ENCODE measurements around the gene FAM3A. TPM values are rescaled to one million over a fixed set of nuclear protein-coding genes. Genes with fewer than 3 reads are reported as not detected.
A peak's percentile ranks its signal among the peaks of the same experiment; 100 is the strongest.

FAM3A gene
- total RNA-seq, 3 donors from 2014 or later = 38.8 to 42.6 (median 41.3) TPM

- intact Hi-C loops (cut with DNase I; ENCODE audit: low total_unique reads) = no loop called here
- Histone ChIP-seq H3K27ac (no peak overlapping the region), H3K27me3 (peaks cover 0 to 29% of the 10 kb centered on the region in 2 donors), H3K9me3 (no peaks in the 10 kb centered on the region), H3K4me1 (no peaks in the 10 kb centered on the region), H3K4me3 (no peak overlapping the region), H3K36me3 (no peaks in the 10 kb centered on the region)
- no peak for TF ChIP-seq POLR2A (IDR thresholded peaks at IDR 0.05)
- TF ChIP-seq POLR2AphosphoS5 (IDR thresholded peaks at IDR 0.05) = no peak
- TF ChIP-seq, protein P1, sequence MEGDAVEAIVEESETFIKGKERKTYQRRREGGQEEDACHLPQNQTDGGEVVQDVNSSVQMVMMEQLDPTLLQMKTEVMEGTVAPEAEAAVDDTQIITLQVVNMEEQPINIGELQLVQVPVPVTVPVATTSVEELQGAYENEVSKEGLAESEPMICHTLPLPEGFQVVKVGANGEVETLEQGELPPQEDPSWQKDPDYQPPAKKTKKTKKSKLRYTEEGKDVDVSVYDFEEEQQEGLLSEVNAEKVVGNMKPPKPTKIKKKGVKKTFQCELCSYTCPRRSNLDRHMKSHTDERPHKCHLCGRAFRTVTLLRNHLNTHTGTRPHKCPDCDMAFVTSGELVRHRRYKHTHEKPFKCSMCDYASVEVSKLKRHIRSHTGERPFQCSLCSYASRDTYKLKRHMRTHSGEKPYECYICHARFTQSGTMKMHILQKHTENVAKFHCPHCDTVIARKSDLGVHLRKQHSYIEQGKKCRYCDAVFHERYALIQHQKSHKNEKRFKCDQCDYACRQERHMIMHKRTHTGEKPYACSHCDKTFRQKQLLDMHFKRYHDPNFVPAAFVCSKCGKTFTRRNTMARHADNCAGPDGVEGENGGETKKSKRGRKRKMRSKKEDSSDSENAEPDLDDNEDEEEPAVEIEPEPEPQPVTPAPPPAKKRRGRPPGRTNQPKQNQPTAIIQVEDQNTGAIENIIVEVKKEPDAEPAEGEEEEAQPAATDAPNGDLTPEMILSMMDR (IDR thresholded peaks at IDR 0.05) = no peak
- no peak for DNase-seq (ENCODE audit: low spot score in 2 of 2)
Observed at GRCh38 chrX:154530286-154530685, 14.3 kb upstream of the FAM3A start.

DNA sequence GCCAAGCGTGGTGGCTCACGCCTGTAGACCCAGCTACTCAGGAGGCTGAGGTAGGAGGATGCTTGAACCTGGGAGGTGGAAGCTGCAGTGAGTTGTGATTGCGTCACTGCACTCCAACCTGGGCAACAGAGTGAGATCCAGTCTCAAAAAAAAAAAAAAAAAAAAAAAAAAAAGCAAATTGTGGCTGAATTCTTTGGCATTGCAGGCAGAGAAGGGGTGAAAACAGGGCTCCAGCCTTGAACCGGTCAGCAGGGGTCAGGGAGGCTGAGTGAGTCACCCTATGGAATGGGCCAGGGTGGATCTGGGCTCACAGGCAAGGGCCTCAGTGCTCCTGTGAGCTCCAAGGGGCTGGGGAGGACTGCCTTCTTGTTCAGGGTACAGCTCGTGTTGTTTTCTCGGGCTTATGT lies 13.2 kb upstream of the FAM3A start:
- H3K4me3 ChIP-seq = no peak overlapping the region
- H3K36me3 ChIP-seq = no peaks in the 10 kb centered on the region
- H3K9me3 ChIP-seq = no peaks in the 10 kb centered on the region
- DNase-seq (ENCODE audit: low spot score in 2 of 2) = no peak
- intact Hi-C loops (cut with DNase I; ENCODE audit: low total_unique reads) = no loop called here
- H3K4me1 ChIP-seq = no peaks in the 10 kb centered on the region
- peaks cover 0 to 26% of the 10 kb centered on the region in 2 donors for H3K27me3 ChIP-seq
- TF ChIP-seq POLR2A (IDR thresholded peaks at IDR 0.05) = no peak
- no peak for TF ChIP-seq POLR2AphosphoS5 (IDR thresholded peaks at IDR 0.05)
- TF ChIP-seq, protein P1 (IDR thresholded peaks at IDR 0.05) = no peak
- no peak overlapping the region for H3K27ac ChIP-seq

DNA sequence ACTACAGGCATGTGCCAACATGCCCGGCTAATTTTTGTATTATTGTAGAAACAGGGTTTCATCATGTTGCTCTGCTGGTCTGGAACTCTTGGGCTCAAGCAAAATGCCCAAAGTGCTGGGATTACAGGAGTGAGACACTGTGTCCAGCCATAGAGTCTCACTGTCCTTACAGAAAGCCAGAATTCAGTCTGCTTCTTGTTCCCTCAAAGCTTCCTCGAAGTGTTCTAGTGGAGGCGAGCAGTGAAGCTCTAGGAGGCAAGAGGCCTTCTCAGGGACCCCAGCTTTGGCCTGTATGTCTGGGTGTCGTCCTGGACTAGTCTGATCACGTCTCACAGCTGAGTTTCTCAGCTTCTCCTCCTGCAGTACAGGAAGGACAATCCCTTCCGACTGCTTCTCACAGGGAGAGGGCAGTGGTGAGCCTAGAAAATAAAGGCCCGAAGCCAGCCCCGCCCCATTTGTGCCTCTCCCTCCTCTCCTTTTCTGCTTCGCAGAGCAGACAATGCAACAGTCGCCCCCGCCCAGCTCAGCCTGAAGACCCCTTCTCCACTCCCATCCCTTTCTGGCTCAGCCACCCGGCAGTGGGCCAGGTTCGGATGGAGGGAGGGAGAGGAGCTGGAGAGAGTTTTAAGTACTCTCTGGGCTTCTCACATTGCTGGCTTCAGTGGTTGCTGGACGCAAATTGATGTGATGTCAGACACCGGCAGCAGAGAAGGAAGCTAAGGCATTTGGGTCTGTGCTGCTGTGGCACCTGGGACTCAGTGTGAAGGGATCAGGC lies 11.1 kb upstream of the FAM3A start:
- H3K36me3 ChIP-seq = no peaks in the 10 kb centered on the region
- DNase-seq (ENCODE audit: low spot score in 2 of 2) = peak; percentile 72 to 75
- H3K27me3 ChIP-seq = peaks cover 0 to 26% of the 10 kb centered on the region in 2 donors
- TF ChIP-seq POLR2A (IDR thresholded peaks at IDR 0.05) (no peak), POLR2AphosphoS5 (IDR thresholded peaks at IDR 0.05) (peak in 2 of 3 donors; percentile 20 to 50)
- TF ChIP-seq, protein P1 (IDR thresholded peaks at IDR 0.05) = peak in 2 of 3 donors; percentile 21 to 45
- H3K4me1 ChIP-seq = no peaks in the 10 kb centered on the region
- peak overlapping the region; percentile 20 to 53 (median 40) for H3K4me3 ChIP-seq
- no peaks in the 10 kb centered on the region for H3K9me3 ChIP-seq
- intact Hi-C loops (cut with DNase I; ENCODE audit: low total_unique reads) = no loop called here
- peak overlapping the region; percentile 78 to 89 for H3K27ac ChIP-seq

- H3K4me1 ChIP-seq = no peaks in the 10 kb centered on the region
- no peaks in the 10 kb centered on the region for H3K36me3 ChIP-seq
- no peak for DNase-seq (ENCODE audit: low spot score in 2 of 2)
- no peak for TF ChIP-seq POLR2AphosphoS5 (IDR thresholded peaks at IDR 0.05)
- TF ChIP-seq, protein P1 (IDR thresholded peaks at IDR 0.05) = no peak
- TF ChIP-seq POLR2A (IDR thresholded peaks at IDR 0.05) = no peak
- peaks cover 0 to 26% of the 10 kb centered on the region in 2 donors for H3K27me3 ChIP-seq
- intact Hi-C loops (cut with DNase I; ENCODE audit: low total_unique reads) = no loop called here
- H3K9me3 ChIP-seq = no peaks in the 10 kb centered on the region
- peak overlapping the region; percentile 78 to 88 for H3K27ac ChIP-seq
- H3K4me3 ChIP-seq = no peak overlapping the region
Observed at GRCh38 chrX:154525606-154526490, 9.8 kb upstream of the FAM3A start.
